ENCODE results near the gene LATS2.

The LATS2 gene

DNA sequence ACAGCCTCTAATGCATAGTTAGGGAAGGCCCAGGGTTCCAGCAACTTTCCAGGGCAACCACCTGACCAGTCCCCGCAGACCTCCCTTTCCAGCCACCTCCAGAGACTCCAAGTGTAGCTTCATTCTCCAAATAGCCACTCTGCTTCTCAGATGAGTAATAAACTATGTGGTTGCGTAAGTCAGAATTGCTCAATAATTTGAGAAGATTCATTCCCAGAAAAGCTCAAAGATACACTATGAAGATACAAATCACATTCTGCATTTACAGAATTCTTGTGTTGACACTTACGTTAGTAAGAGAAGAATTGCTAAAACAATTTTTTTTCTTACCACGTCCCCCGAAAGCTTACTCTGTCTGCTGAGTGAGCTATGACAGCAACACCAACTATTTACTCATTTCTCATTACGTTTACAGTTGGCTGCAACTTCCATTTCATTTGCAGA lies 8.2 kb upstream of the LATS2 start:
- no peak overlapping the region for H3K9ac ChIP-seq (ENCODE audit: low read length)
- no peak overlapping the region for H3K4me3 ChIP-seq (ENCODE audit: low read depth, low read length)
- no peaks in the 10 kb centered on the region for H3K27me3 ChIP-seq (ENCODE audit: insufficient read depth, low read length)
- no peak overlapping the region for H3K27ac ChIP-seq (ENCODE audit: low read depth, low read length)
- H3K79me1 ChIP-seq (ENCODE audit: low read length) = peaks cover 17% of the 10 kb centered on the region
- WGBS (ENCODE audit: extremely low coverage, insufficient coverage, insufficient read length) = no CpG with 5 or more reads among the region's 6 CpGs
- H2AK5ac ChIP-seq (ENCODE audit: low read length) = no peak overlapping the region
- no peak overlapping the region for H3K18ac ChIP-seq (ENCODE audit: low read length)
- no peak overlapping the region for H4K12ac ChIP-seq (ENCODE audit: low read depth, low read length)
- no peak overlapping the region for H4K91ac ChIP-seq (ENCODE audit: low read depth, low read length)
- DNase-seq = peak; percentile 67 to 100
- H3K23ac ChIP-seq (ENCODE audit: low read length) = no peak overlapping the region
- H2BK120ac ChIP-seq (ENCODE audit: insufficient read depth, low read length, poor library complexity) = no peak overlapping the region
- no peak overlapping the region for H3K14ac ChIP-seq (ENCODE audit: low read length)
- peak overlapping the region; percentile 41 for H3K4me2 ChIP-seq (ENCODE audit: low read length)
- H4K8ac ChIP-seq (ENCODE audit: low read depth, low read length) = no peak overlapping the region
- H2BK5ac ChIP-seq (ENCODE audit: low read depth, low read length, poor library complexity) = no peak overlapping the region
- H3K4me1 ChIP-seq (ENCODE audit: control insufficient read depth in 1 of 2, insufficient read depth in 2 of 2, low read length in 2 of 2) = peaks cover 5 to 12% of the 10 kb centered on the region in 2 experiments
- H3K9me3 ChIP-seq (ENCODE audit: insufficient read depth, low read depth, low read length) = no peaks in the 10 kb centered on the region
- no peak overlapping the region for H2AFZ ChIP-seq (ENCODE audit: insufficient read depth, low read length, poor library complexity)
- H3K79me2 ChIP-seq (ENCODE audit: control insufficient read depth, insufficient read depth, low read length, poor library complexity) = no peaks in the 10 kb centered on the region
- H2BK12ac ChIP-seq (ENCODE audit: low read length) = no peak overlapping the region
- H3K4ac ChIP-seq (ENCODE audit: low read depth, low read length) = no peak overlapping the region
- no peaks in the 10 kb centered on the region for H3K36me3 ChIP-seq (ENCODE audit: control insufficient read depth in 1 of 2, insufficient read depth in 2 of 2, low read length in 2 of 2)

DNA sequence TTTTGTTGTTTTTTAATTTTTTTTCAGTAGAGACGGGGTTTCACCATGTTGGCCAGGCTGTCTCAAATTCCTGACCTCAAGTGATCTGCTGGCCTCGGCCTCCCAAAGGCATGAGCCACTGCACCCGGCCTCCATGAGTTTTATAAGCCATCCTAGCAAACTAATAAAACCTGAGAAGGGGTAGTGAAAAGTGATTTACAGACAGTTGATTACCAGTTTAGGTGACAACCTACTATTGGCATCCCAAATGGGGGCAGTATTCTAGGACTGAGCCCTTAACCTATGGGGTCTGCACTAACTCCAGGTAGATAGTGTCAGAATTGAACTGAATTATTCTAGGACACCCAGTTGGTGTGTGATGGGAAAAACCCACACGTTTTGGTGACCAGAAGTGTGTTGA lies 6.5 kb upstream of the LATS2 start:
- DNase-seq = peak in 1 of 2 donors; percentile 38
- H3K4me1 ChIP-seq (ENCODE audit: control insufficient read depth in 1 of 2, insufficient read depth in 2 of 2, low read length in 2 of 2) = peaks cover 5 to 12% of the 10 kb centered on the region in 2 experiments
- H3K9me3 ChIP-seq (ENCODE audit: insufficient read depth, low read depth, low read length) = no peaks in the 10 kb centered on the region
- H3K4me3 ChIP-seq (ENCODE audit: low read depth, low read length) = no peak overlapping the region
- H2AK5ac ChIP-seq (ENCODE audit: low read length) = no peak overlapping the region
- H3K27ac ChIP-seq (ENCODE audit: low read depth, low read length) = no peak overlapping the region
- H3K4me2 ChIP-seq (ENCODE audit: low read length) = no peak overlapping the region
- H2BK5ac ChIP-seq (ENCODE audit: low read depth, low read length, poor library complexity) = no peak overlapping the region
- H3K79me1 ChIP-seq (ENCODE audit: low read length) = peaks cover 17% of the 10 kb centered on the region
- peak overlapping the region; percentile 49 for H2BK12ac ChIP-seq (ENCODE audit: low read length)
- H3K36me3 ChIP-seq (ENCODE audit: control insufficient read depth in 1 of 2, insufficient read depth in 2 of 2, low read length in 2 of 2) = no peaks in the 10 kb centered on the region
- no peak overlapping the region for H3K9ac ChIP-seq (ENCODE audit: low read length)
- H3K27me3 ChIP-seq (ENCODE audit: insufficient read depth, low read length) = no peaks in the 10 kb centered on the region
- no peak overlapping the region for H4K91ac ChIP-seq (ENCODE audit: low read depth, low read length)
- no peak overlapping the region for H4K12ac ChIP-seq (ENCODE audit: low read depth, low read length)
- H3K14ac ChIP-seq (ENCODE audit: low read length) = no peak overlapping the region
- H2BK120ac ChIP-seq (ENCODE audit: insufficient read depth, low read length, poor library complexity) = no peak overlapping the region
- H3K4ac ChIP-seq (ENCODE audit: low read depth, low read length) = no peak overlapping the region
- no peak overlapping the region for H4K8ac ChIP-seq (ENCODE audit: low read depth, low read length)
- H2AFZ ChIP-seq (ENCODE audit: insufficient read depth, low read length, poor library complexity) = no peak overlapping the region
- H3K79me2 ChIP-seq (ENCODE audit: control insufficient read depth, insufficient read depth, low read length, poor library complexity) = no peaks in the 10 kb centered on the region
- WGBS (ENCODE audit: extremely low coverage, insufficient coverage, insufficient read length) = no CpG with 5 or more reads among the region's 4 CpGs
- no peak overlapping the region for H3K23ac ChIP-seq (ENCODE audit: low read length)
- H3K18ac ChIP-seq (ENCODE audit: low read length) = no peak overlapping the region

DNA sequence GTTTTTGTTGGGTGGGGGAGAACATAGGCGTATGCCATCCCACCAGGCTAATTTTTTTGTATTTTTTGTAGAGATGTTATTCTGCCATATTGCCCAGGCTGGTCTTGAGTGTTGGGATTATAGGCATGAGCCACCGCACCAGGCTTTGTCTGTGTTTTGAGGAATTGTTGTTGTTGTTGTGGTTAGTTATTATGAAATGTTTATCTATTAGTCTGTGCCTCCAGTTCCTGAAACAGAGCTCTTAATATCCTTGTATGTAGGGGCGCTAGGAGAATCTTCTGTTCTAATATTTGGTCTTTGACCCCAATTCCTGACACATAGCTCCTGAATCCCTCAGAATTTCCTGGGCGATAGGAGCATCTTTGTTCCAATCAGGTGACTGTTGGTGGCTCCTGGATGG lies 5.6 kb upstream of the LATS2 start:
- Histone ChIP-seq H3K27ac (ENCODE audit: low read depth, low read length) (no peak overlapping the region), H2AFZ (ENCODE audit: insufficient read depth, low read length, poor library complexity) (no peak overlapping the region), H4K8ac (ENCODE audit: low read depth, low read length) (no peak overlapping the region), H2BK5ac (ENCODE audit: low read depth, low read length, poor library complexity) (no peak overlapping the region), H4K91ac (ENCODE audit: low read depth, low read length) (no peak overlapping the region), H4K12ac (ENCODE audit: low read depth, low read length) (no peak overlapping the region), H3K9me3 (ENCODE audit: insufficient read depth, low read depth, low read length) (no peaks in the 10 kb centered on the region), H3K18ac (ENCODE audit: low read length) (no peak overlapping the region), H3K23ac (ENCODE audit: low read length) (no peak overlapping the region), H3K27me3 (ENCODE audit: insufficient read depth, low read length) (no peaks in the 10 kb centered on the region), H2AK5ac (ENCODE audit: low read length) (no peak overlapping the region), H3K79me2 (ENCODE audit: control insufficient read depth, insufficient read depth, low read length, poor library complexity) (no peaks in the 10 kb centered on the region), H3K4me1 (ENCODE audit: control insufficient read depth in 1 of 2, insufficient read depth in 2 of 2, low read length in 2 of 2) (peaks cover 5 to 11% of the 10 kb centered on the region in 2 experiments), H3K36me3 (ENCODE audit: control insufficient read depth in 1 of 2, insufficient read depth in 2 of 2, low read length in 2 of 2) (no peaks in the 10 kb centered on the region), H3K4me3 (ENCODE audit: low read depth, low read length) (no peak overlapping the region), H3K4me2 (ENCODE audit: low read length) (no peak overlapping the region), H3K79me1 (ENCODE audit: low read length) (peaks cover 17% of the 10 kb centered on the region), H3K9ac (ENCODE audit: low read length) (no peak overlapping the region), H3K14ac (ENCODE audit: low read length) (no peak overlapping the region), H3K4ac (ENCODE audit: low read depth, low read length) (no peak overlapping the region), H2BK120ac (ENCODE audit: insufficient read depth, low read length, poor library complexity) (no peak overlapping the region), H2BK12ac (ENCODE audit: low read length) (peak overlapping the region; percentile 30)
- no peak for DNase-seq
- WGBS (ENCODE audit: extremely low coverage, insufficient coverage, insufficient read length) = no CpG with 5 or more reads among the region's 4 CpGs

DNA sequence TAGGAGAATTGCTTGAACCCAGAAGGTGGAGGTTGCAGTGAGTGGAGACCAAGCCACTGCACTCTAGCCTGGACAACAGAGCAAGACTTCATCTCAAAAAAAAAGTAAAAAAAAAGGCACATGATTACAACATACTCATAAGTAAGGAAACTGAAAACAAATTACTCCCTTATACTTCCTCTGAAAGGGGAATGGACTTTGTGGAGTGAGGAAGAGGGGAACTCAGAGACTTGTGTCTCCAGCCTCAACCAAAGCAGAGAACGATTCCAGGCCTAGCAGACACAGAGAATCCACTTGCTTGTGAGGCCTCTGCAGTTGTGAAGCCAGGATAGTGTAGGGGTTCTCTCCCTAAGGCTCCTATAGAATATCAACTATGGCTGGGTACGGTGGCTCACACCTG lies 4.3 kb upstream of the LATS2 start:
- Histone ChIP-seq H3K23ac (ENCODE audit: low read length) (no peak overlapping the region), H2BK5ac (ENCODE audit: low read depth, low read length, poor library complexity) (no peak overlapping the region), H3K79me1 (ENCODE audit: low read length) (peaks cover 18% of the 10 kb centered on the region), H3K27ac (ENCODE audit: low read depth, low read length) (no peak overlapping the region), H3K14ac (ENCODE audit: low read length) (no peak overlapping the region), H3K4ac (ENCODE audit: low read depth, low read length) (no peak overlapping the region), H2AFZ (ENCODE audit: insufficient read depth, low read length, poor library complexity) (no peak overlapping the region), H3K4me2 (ENCODE audit: low read length) (no peak overlapping the region), H2AK5ac (ENCODE audit: low read length) (peak overlapping the region; percentile 7), H3K9ac (ENCODE audit: low read length) (no peak overlapping the region), H3K9me3 (ENCODE audit: insufficient read depth, low read depth, low read length) (no peaks in the 10 kb centered on the region), H4K12ac (ENCODE audit: low read depth, low read length) (no peak overlapping the region), H3K18ac (ENCODE audit: low read length) (no peak overlapping the region), H4K8ac (ENCODE audit: low read depth, low read length) (no peak overlapping the region), H3K79me2 (ENCODE audit: control insufficient read depth, insufficient read depth, low read length, poor library complexity) (peaks cover 7% of the 10 kb centered on the region), H3K27me3 (ENCODE audit: insufficient read depth, low read length) (no peaks in the 10 kb centered on the region), H3K36me3 (ENCODE audit: control insufficient read depth in 1 of 2, insufficient read depth in 2 of 2, low read length in 2 of 2) (no peaks in the 10 kb centered on the region), H4K91ac (ENCODE audit: low read depth, low read length) (peak overlapping the region; percentile 11), H3K4me3 (ENCODE audit: low read depth, low read length) (no peak overlapping the region), H3K4me1 (ENCODE audit: control insufficient read depth in 1 of 2, insufficient read depth in 2 of 2, low read length in 2 of 2) (peaks cover 0 to 4% of the 10 kb centered on the region in 2 experiments), H2BK120ac (ENCODE audit: insufficient read depth, low read length, poor library complexity) (no peak overlapping the region), H2BK12ac (ENCODE audit: low read length) (peak overlapping the region; percentile 24)
- no CpG with 5 or more reads among the region's 2 CpGs for WGBS (ENCODE audit: extremely low coverage, insufficient coverage, insufficient read length)
- no peak for DNase-seq

Data from trophoblast cell (in vitro differentiated cells and primary cell).